Forelimb muscle (tissue), 1 donor: ENCODE data around the gene ACTL10. TPM values are rescaled to one million over a fixed set of nuclear protein-coding genes. Genes with fewer than 3 reads are reported as not detected.

Source experiments
- DNase-seq: peaks from one replicate; pipeline ENCODE4 v3.0.0-alpha.2; 2013; ENCODE audit warnings: low read depth
- polyA plus RNA-seq: library from polyadenylated mRNA; unstranded; fragments of 120-200 nt; gene quantifications from one replicate; pipeline ENCODE4 v1.2.1, GENCODE V29; 2013; ENCODE audit not compliant: insufficient read length

Gene ACTL10
- polyA plus RNA-seq, 1 donor = 0.33 TPM

GRCh38 chr20:33664085-33664761 lies 2.5 kb upstream of the ACTL10 start:
- no peak for DNase-seq

- no peak for DNase-seq
Observed at GRCh38 chr20:33664762-33665144, 2.0 kb upstream of the ACTL10 start.

GRCh38 chr20:33667245-33667675 lies 517 bp downstream of the ACTL10 start:
- no peak for DNase-seq

GRCh38 chr20:33667676-33668465 lies 1.1 kb downstream of the ACTL10 start:
- DNase-seq = no peak

- DNase-seq = no peak
Observed at GRCh38 chr20:33668466-33669155, 1.9 kb downstream of the ACTL10 start.

- DNase-seq = no peak
Observed at GRCh38 chr20:33669224-33669623, 2.5 kb downstream of the ACTL10 start.

- DNase-seq = no peak
Observed at GRCh38 chr20:33669873-33670640, 3.3 kb downstream of the ACTL10 start.

- DNase-seq = no peak
Observed at GRCh38 chr20:33670715-33671499, 4.2 kb downstream of the ACTL10 start.

- no peak for DNase-seq
Observed at GRCh38 chr20:33671573-33672288, 5.0 kb downstream of the ACTL10 start.

GRCh38 chr20:33672426-33673113 lies 5.8 kb downstream of the ACTL10 start:
- DNase-seq = no peak

- DNase-seq = no peak
Observed at GRCh38 chr20:33673114-33673409, 6.3 kb downstream of the ACTL10 start.

- DNase-seq = no peak
Observed at GRCh38 chr20:33673410-33674293, 6.9 kb downstream of the ACTL10 start.

GRCh38 chr20:33674294-33675135 lies 7.8 kb downstream of the ACTL10 start, which contains the start of gene NECAB3:
Gene NECAB3, minus strand, starts transcription at chr20:33674428. Its CDS starts 76 bp downstream, at chr20:33674352.
- DNase-seq = no peak

GRCh38 chr20:33675136-33675959 lies 8.6 kb downstream of the ACTL10 start:
- no peak for DNase-seq

GRCh38 chr20:33676121-33676520 lies 9.4 kb downstream of the ACTL10 start:
- no peak for DNase-seq

GRCh38 chr20:33676652-33677645 lies 10.2 kb downstream of the ACTL10 start:
- DNase-seq = no peak
